HCT116 (cell line): ENCODE results near the gene CD99.
A peak's percentile ranks its signal among the peaks of the same experiment; 100 is the strongest.

Source experiments
- CEBPB ChIP-seq: IDR thresholded peaks from 2 replicates; pipeline ENCODE4 v1.6.1; 2012; ENCODE audit warnings: low read depth
- CTCF ChIP-seq, 3 experiments: fragments of 200-600 bp in 1 of 3; sonication (generic) in 1 of 3; IDR thresholded peaks in 2 of 3; conservative IDR thresholded peaks in 1 of 3; 2 replicates each; pipeline ENCODE4 v1.5.1; 2012 to 2017; ENCODE audit warnings: low read depth in 2 of 3, low read length in 2 of 3, antibody characterized with exemption in 1 of 3, borderline replicate concordance in 1 of 3, control low read depth in 1 of 3, mild to moderate bottlenecking in 1 of 3, mixed read lengths in 1 of 3, mixed run types in 1 of 3, moderate library complexity in 1 of 3; ENCODE audit not compliant: insufficient read depth in 1 of 3
- EGR1 ChIP-seq: IDR thresholded peaks from 2 replicates; pipeline ENCODE4 v1.6.1; 2012; ENCODE audit warnings: low read depth
- EZH2 ChIP-seq: fragments of 200-600 bp; sonication (generic); IDR thresholded peaks from 2 replicates; pipeline ENCODE4 v1.6.1; 2017; ENCODE audit warnings: antibody characterized with exemption, mixed run types
- JUND ChIP-seq: IDR thresholded peaks from 2 replicates; pipeline ENCODE4 v1.6.1; 2012
- POLR2A ChIP-seq: IDR thresholded peaks from 2 replicates; pipeline ENCODE4 v1.7.0; 2011; ENCODE audit warnings: borderline replicate concordance; ENCODE audit not compliant: insufficient read depth, insufficient read length; ENCODE audit errors: extremely low read depth
- POLR2AphosphoS5 ChIP-seq: IDR thresholded peaks from 2 replicates; pipeline ENCODE4 v1.6.1; 2011; ENCODE audit warnings: mild to moderate bottlenecking, low read depth, low read length, moderate library complexity
- TF ChIP-seq, protein P1 (sequence below): IDR thresholded peaks from 2 replicates; pipeline ENCODE4 v1.6.1; 2012; ENCODE audit warnings: low read depth
- TF ChIP-seq, protein P2 (sequence below): IDR thresholded peaks from 2 replicates; pipeline ENCODE4 v1.6.1; 2012

DNA sequence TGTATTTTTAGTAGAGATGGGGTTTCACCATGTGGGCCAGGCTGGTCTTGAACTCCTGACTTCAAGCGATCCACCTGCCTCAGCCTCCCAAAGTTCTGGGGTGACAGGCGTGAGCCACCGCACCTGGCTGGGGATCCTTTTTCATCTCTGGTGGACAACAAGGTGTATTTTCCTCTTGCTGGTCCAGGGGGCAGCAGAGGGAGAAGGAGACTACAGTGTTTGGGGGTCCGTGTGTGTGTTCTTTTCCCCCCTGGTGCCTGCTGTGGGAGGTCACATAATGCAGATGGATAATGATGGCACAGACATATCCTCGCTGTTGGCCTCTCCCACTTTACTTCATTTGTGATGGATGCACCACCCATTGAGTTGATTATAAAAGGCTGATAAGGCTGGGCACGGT lies 39.0 kb upstream of the CD99 start:
- peak in 2 of 3 experiments; percentile 29 to 31; a peak in 2 of 6 replicates for TF ChIP-seq CTCF (IDR thresholded peaks at IDR 0.05 in 2 of 3, conservative IDR thresholded peaks at IDR 0.05 in 1 of 3; ENCODE audit: borderline replicate concordance in 1 of 3, insufficient read depth in 1 of 3, low read depth in 2 of 3, low read length in 2 of 3)
- TF ChIP-seq, protein P1, sequence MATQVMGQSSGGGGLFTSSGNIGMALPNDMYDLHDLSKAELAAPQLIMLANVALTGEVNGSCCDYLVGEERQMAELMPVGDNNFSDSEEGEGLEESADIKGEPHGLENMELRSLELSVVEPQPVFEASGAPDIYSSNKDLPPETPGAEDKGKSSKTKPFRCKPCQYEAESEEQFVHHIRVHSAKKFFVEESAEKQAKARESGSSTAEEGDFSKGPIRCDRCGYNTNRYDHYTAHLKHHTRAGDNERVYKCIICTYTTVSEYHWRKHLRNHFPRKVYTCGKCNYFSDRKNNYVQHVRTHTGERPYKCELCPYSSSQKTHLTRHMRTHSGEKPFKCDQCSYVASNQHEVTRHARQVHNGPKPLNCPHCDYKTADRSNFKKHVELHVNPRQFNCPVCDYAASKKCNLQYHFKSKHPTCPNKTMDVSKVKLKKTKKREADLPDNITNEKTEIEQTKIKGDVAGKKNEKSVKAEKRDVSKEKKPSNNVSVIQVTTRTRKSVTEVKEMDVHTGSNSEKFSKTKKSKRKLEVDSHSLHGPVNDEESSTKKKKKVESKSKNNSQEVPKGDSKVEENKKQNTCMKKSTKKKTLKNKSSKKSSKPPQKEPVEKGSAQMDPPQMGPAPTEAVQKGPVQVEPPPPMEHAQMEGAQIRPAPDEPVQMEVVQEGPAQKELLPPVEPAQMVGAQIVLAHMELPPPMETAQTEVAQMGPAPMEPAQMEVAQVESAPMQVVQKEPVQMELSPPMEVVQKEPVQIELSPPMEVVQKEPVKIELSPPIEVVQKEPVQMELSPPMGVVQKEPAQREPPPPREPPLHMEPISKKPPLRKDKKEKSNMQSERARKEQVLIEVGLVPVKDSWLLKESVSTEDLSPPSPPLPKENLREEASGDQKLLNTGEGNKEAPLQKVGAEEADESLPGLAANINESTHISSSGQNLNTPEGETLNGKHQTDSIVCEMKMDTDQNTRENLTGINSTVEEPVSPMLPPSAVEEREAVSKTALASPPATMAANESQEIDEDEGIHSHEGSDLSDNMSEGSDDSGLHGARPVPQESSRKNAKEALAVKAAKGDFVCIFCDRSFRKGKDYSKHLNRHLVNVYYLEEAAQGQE, result no peak
- TF ChIP-seq JUND, result no peak
- TF ChIP-seq EGR1, result no peak
- TF ChIP-seq POLR2AphosphoS5, result no peak
- TF ChIP-seq, protein P2, sequence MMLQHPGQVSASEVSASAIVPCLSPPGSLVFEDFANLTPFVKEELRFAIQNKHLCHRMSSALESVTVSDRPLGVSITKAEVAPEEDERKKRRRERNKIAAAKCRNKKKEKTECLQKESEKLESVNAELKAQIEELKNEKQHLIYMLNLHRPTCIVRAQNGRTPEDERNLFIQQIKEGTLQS, result no peak
- no peak for TF ChIP-seq POLR2A
- no peak for TF ChIP-seq EZH2
- no peak for TF ChIP-seq CEBPB
